Heart left ventricle (tissue), 16 donors: ENCODE measurements around the gene RGS6. TPM values are rescaled to one million over a fixed set of nuclear protein-coding genes. Genes with fewer than 3 reads are reported as not detected.
"Not testable (repeated sequence)": the region's sequence is repeated elsewhere in the genome, so short reads cannot be mapped to it uniquely, and the experiment has no call there.

Experiments used
- ATAC-seq, 4 donors: fragments of 200-7000 bp; cut with Tn5 transposase; one replicate each; pipeline ENCODE4 v1.9.1; 2020 to 2022; ENCODE audit warnings: moderate library complexity in 4 of 4, mild to moderate bottlenecking in 3 of 4, moderate number of reproducible peaks in 1 of 4
- DNase-seq, 5 donors: peaks; one replicate each; pipeline ENCODE4 v3.0.0-alpha.2; 2020
- H3K27ac ChIP-seq, 12 donors: fragments of 200-600 bp; sonication (generic) in 4 of 12; one replicate each; pipeline versions ENCODE4 v1.5.0 to v1.8.0; 2016 to 2022; ENCODE audit warnings: mild to moderate bottlenecking in 2 of 12
- H3K27me3 ChIP-seq, 9 donors: fragments of 200-600 bp; sonication (generic) in 2 of 9; one replicate each; pipeline versions ENCODE4 v1.5.1 to v1.8.0; 2016 to 2022; ENCODE audit warnings: mild to moderate bottlenecking in 3 of 9
- H3K36me3 ChIP-seq, 9 donors: fragments of 200-600 bp; sonication (generic) in 2 of 9; one replicate each; pipeline versions ENCODE4 v1.5.0 to v1.8.0; 2018 to 2022; ENCODE audit warnings: mild to moderate bottlenecking in 2 of 9
- H3K4me1 ChIP-seq, 12 donors: fragments of 200-600 bp; sonication (generic) in 4 of 12; one replicate each; pipeline versions ENCODE4 v1.5.0 to v1.8.0; 2016 to 2022; ENCODE audit warnings: mild to moderate bottlenecking in 3 of 12
- H3K4me3 ChIP-seq, 12 donors: fragments of 200-600 bp; sonication (generic) in 4 of 12; one replicate each; pipeline versions ENCODE4 v1.5.0 to v1.8.0; 2017 to 2022; ENCODE audit warnings: mild to moderate bottlenecking in 9 of 12, moderate library complexity in 4 of 12
- H3K9me3 ChIP-seq, 12 donors: fragments of 200-600 bp; sonication (generic) in 4 of 12; one replicate each; pipeline versions ENCODE4 v1.5.0 to v1.8.0; 2016 to 2022; ENCODE audit warnings: mild to moderate bottlenecking in 1 of 12
- POLR2A ChIP-seq, 2 donors: fragments of 450-650 bp; IDR thresholded peaks; one replicate each; pipeline ENCODE4 v1.6.1; 2017; ENCODE audit warnings: antibody characterized with exemption in 2 of 2, mild to moderate bottlenecking in 2 of 2, moderate library complexity in 2 of 2
- WGBS, 4 donors: extraction: QIAGEN DNeasy Blood & Tissue Kit in 2 of 4; methylation state at CpG; one replicate each; pipeline versions ENCODE4 v1.1.5 to v1.1.7; 2013 to 2018; 5-methylcytosine and 5-hydroxymethylcytosine counted together
- intact Hi-C, 10 donors: fragments of 100-400 bp; cut with DNase I; formaldehyde crosslinking; loops; one replicate each; pipeline versions ENCODE4 v1.11.1 to v1.14.2; 2022
- polyA plus RNA-seq, 2 donors: library from polyadenylated mRNA; stranded (reverse); fragments of 200-250 nt; gene quantifications; one replicate each; pipeline ENCODE4 v1.2.3, GENCODE V29; 2013
- total RNA-seq, 9 donors: library from RNA; depleted of rRNA in 2 of 9; stranded (reverse); fragments of >200 nt in 2 of 9; fragmentation: NEBNext Ultra II Directional in 3 of 9; extraction: Animal tissue kit (Norgen Biotek cat#: 25700) in 3 of 9; gene quantifications; one replicate each; pipeline versions ENCODE4 v1.1.0 to v1.2.4, GENCODE V29; 2016 to 2023
- TF ChIP-seq, protein P1 (sequence below), 12 donors: fragments of 200-600 bp; sonication (generic) in 4 of 12; IDR thresholded peaks; one replicate each; pipeline versions ENCODE4 v1.5.0 to v1.8.0; 2018 to 2022; ENCODE audit warnings: antibody characterized with exemption in 12 of 12, mild to moderate bottlenecking in 5 of 12
- donor health status: ischemic (EF 13 %, LVEDD 7.1; RV severe dilation, severe dysfunction).
- donor health status: healthy with polysubstance abuse.
- donor health status: DM: no; HTN: yes; CAD: no.
- donor health status: DM: no; HTN: no; CAD: no.
- donor health status: ischemic (EF 25% LVEDD 6.9; RV normal size, moderate dysfunction).
- donor health status: ischemic (EF 25% LVEDD 5.7; RV mildly dilated, moderate dysfunction).
- donor health status: healthy.
- donor health status: DM: yes; HTN: yes; CAD: no.
- donor health status: ischemic (EF 35%, LVEDD 5.7; RV mildly dilated, moderate dysfunction).
- donor health status: nonischemic (EF 11% LVEDD 7.7; RV severe dilation, severe dysfunction).
- donor health status: DM: yes; HTN: yes; CAD: no.
- donor health status: PGD.
- donor health status: ischemic (EF 29% LVEDD 5.4; RV normal size, mild dysfunction).
- donor health status: nonischemic (EF 23%, LVEDD 6.1; RV moderate dilation, normal function).

Gene RGS6
- total and polyA plus RNA-seq, 11 donors: 1.3 to 25.4 (median 15.1) TPM

DNA sequence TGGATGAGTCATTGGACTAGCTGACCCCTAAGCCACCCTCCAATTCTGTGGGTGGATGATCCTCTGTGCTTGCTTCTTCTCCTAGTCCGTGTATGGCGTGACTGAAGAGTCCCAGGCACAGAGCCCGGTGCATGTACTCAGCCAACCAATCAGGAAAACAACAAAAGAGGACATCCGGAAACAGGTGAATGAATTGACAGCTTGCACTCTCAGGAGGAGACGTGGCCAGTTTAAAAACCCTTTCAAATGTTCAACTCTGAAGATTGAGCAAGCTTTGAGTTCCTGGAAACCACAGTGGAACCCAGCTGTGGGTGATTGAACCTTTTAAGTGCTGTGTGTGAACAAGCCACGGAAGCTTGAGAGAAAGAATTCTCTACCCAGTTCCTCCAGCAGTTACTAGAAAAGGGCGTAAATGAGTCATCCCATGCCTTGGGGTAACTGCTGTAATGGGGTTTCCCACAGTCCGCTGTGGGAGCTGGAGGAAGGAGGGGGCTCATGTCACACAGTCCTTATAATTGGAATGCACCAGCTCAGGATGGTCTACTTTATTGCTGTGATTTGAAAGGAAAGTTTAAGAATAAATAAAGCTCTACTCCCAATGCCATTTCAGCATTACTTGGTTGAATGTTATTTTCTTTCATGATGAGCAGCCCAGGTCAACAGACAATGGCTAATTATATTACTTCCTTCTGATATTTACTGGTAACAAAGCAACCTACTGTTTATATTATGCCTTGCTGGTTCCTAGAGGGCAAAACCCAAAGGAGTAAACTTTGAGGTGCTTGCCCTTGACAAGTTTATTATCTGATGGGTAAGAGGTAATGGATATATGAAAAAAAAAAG is 544.6 kb downstream of the RGS6 start:
- DNase-seq (peak in 3 of 5 donors; percentile 23 to 58 (median 57)), ATAC-seq (peak; percentile 85 to 90 (median 88))
- peaks cover 0 to 15% (median 0%) of the 10 kb centered on the region in 12 donors for H3K4me1 ChIP-seq
- intact Hi-C loops: no loop called here
- no peaks in the 10 kb centered on the region for H3K27me3 ChIP-seq
- H3K36me3 ChIP-seq: peaks cover 0 to 6% (median 0%) of the 10 kb centered on the region in 9 donors
- H3K27ac ChIP-seq: peak overlapping the region in 1 of 12 donors; percentile 34
- 37 to 55% (median 41%) methylated on average over 8 of the region's 8 CpGs for WGBS, 4 donors
- no peak overlapping the region for H3K4me3 ChIP-seq
- H3K9me3 ChIP-seq: no peaks in the 10 kb centered on the region
- TF ChIP-seq, protein P1, sequence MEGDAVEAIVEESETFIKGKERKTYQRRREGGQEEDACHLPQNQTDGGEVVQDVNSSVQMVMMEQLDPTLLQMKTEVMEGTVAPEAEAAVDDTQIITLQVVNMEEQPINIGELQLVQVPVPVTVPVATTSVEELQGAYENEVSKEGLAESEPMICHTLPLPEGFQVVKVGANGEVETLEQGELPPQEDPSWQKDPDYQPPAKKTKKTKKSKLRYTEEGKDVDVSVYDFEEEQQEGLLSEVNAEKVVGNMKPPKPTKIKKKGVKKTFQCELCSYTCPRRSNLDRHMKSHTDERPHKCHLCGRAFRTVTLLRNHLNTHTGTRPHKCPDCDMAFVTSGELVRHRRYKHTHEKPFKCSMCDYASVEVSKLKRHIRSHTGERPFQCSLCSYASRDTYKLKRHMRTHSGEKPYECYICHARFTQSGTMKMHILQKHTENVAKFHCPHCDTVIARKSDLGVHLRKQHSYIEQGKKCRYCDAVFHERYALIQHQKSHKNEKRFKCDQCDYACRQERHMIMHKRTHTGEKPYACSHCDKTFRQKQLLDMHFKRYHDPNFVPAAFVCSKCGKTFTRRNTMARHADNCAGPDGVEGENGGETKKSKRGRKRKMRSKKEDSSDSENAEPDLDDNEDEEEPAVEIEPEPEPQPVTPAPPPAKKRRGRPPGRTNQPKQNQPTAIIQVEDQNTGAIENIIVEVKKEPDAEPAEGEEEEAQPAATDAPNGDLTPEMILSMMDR (IDR thresholded peaks at IDR 0.05): no peak
- TF ChIP-seq POLR2A (IDR thresholded peaks at IDR 0.05): no peak

DNA sequence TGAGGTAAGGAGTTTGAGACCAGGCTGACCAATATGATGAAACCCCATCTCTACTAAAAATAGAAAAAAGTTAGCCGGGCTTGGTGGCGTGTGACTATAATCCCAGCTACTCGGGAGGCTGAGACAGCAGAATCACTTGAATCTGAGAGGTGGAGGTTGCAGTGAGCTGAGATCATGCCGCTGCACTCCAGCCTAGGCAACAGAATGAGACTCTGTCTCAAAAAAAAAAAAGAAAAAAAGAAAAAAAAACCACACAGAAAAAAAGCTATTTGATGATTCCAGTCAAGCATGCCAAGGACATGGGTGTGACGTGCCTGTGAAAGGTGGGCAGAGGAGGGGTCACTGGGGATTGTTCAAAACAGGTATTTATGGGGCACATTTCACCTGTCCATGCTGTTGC is 545.3 kb downstream of the RGS6 start:
- H3K36me3 ChIP-seq, H3K9me3 ChIP-seq, H3K4me3 ChIP-seq, ATAC-seq, H3K27me3 ChIP-seq, H3K27ac ChIP-seq, DNase-seq, intact Hi-C loops: not testable (repeated sequence)
- H3K4me1 ChIP-seq: peaks cover 0 to 15% (median 0%) of the 10 kb centered on the region in 12 donors
- 70 to 81% (median 76%) methylated on average over 5 of the region's 5 CpGs for WGBS, 4 donors

DNA sequence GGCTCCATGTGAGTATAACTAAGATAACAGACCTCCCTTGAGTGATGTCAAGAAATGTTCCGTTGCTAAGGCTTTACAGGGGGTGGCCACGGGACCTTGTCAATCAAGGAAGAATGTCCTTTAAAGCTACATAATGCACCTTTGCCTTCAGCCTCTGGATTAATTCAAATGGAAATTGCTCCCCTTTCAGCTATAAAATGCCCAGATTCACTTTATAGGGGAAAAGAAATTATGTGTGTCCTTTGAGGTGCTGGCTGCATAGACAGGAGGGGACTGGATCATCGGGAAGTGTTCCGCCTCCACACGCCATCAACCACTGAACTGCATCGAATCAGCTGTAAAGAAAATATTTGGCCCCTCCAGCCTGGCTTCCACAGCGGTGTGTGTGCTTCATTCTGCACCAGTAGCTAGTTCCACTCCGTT is 546.3 kb downstream of the RGS6 start:
- H3K36me3 ChIP-seq: peaks cover 0 to 4% (median 0%) of the 10 kb centered on the region in 9 donors
- H3K27ac ChIP-seq: no peak overlapping the region
- ATAC-seq: no peak
- intact Hi-C loops: no loop called here
- no peaks in the 10 kb centered on the region for H3K9me3 ChIP-seq
- H3K27me3 ChIP-seq: no peaks in the 10 kb centered on the region
- no peak for DNase-seq
- H3K4me1 ChIP-seq: peaks cover 0 to 15% (median 0%) of the 10 kb centered on the region in 12 donors
- 76 to 85% (median 81%) methylated on average over 8 of the region's 8 CpGs for WGBS, 4 donors
- TF ChIP-seq, protein P1 (IDR thresholded peaks at IDR 0.05): no peak
- TF ChIP-seq POLR2A (IDR thresholded peaks at IDR 0.05): no peak
- no peak overlapping the region for H3K4me3 ChIP-seq

DNA sequence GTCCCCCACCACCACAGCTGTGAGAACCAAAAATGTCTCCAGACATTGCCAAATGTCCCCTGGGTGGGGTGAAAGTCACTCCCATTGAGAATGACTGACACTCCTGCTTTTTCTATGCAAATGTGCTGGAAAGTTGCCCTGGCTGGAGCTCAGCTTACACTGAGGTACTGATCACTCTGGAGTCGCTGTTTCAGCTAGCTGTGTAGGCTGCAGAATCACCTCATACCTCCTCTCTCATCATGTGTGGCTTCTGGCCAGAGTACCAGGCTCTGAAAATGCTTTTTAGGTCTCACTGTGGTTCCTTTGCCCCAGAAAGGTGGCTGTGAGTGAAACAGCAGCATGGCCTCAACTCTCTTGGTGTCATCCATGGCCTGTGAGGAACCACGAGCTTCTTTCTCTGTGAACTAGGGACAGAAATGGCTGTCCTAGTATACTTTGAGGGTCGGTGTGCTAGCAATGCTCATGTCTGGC is 547.3 kb downstream of the RGS6 start:
- no peak for ATAC-seq
- Histone ChIP-seq H3K9me3 (no peaks in the 10 kb centered on the region), H3K4me1 (peaks cover 0 to 15% (median 0%) of the 10 kb centered on the region in 12 donors), H3K27ac (no peak overlapping the region), H3K4me3 (no peak overlapping the region), H3K27me3 (no peaks in the 10 kb centered on the region), H3K36me3 (no peaks in the 10 kb centered on the region)
- intact Hi-C loops: no loop called here
- no peak for TF ChIP-seq POLR2A (IDR thresholded peaks at IDR 0.05)
- TF ChIP-seq, protein P1 (IDR thresholded peaks at IDR 0.05): no peak
- whole genome bisulfite sequencing, 4 donors: 57 to 79% (median 77%) methylated on average over 3 of the region's 3 CpGs
- DNase-seq: no peak
